GM19099 (cell line): ENCODE results near the gene TMCO4.

ENCODE experiments used
- POLR2A ChIP-seq: IDR thresholded peaks from 3 replicates; pipeline ENCODE4 v1.6.1; 2011; ENCODE audit warnings: low read depth; ENCODE audit not compliant: insufficient read length; ENCODE audit errors: extremely low read depth

Gene TMCO4

GRCh38 chr1:19720973-19721372, 78.7 kb downstream of the TMCO4 start:
- no peak for TF ChIP-seq POLR2A

- no peak for TF ChIP-seq POLR2A
Observed at GRCh38 chr1:19720174-19720573, 79.5 kb downstream of the TMCO4 start.

DNA sequence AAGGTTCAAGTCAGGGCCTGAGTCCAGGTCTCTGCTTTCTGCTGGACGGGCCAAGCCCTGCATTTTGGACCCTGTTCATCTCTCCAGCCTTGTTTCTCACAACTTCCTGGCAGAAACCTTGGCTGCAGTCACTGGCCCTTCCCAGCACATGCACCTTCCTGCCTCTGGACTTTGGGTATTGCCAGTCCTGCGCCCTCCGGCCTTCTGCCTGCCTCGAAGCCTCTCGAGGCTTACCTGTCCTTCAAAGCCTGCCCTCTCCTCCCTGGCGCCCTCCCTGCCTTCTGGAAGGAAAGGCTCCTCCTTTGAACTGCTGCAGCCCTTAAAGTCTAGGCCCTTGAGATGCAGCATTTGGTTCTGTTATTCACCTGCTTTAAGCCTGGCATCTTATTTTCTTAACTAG, 82.2 kb downstream of the TMCO4 start:
- no peak for TF ChIP-seq POLR2A

GRCh38 chr1:19715334-19716203, 84.1 kb downstream of the TMCO4 start:
- no peak for TF ChIP-seq POLR2A

DNA sequence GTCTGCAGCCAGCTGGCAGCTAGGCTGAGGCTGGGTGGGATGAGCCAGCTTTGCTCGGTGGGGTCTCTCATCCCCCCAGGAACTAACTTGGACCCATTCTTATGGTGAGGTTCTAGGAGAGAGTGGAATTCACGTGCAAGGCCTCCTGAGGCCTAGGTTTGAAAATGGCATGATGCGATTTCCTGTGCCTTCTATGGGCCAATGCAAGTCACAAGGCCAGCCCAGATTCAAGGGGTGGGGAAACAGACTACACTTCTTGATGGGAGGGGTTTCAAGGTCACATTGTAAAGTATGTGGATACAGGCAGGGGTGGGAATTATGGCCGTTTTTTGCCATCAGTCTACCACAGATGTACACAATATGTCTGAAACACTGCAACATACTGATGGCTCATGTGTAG, 86.8 kb downstream of the TMCO4 start:
- TF ChIP-seq POLR2A = no peak

- no peak for TF ChIP-seq POLR2A
Observed at GRCh38 chr1:19710825-19711611, 88.7 kb downstream of the TMCO4 start.

DNA sequence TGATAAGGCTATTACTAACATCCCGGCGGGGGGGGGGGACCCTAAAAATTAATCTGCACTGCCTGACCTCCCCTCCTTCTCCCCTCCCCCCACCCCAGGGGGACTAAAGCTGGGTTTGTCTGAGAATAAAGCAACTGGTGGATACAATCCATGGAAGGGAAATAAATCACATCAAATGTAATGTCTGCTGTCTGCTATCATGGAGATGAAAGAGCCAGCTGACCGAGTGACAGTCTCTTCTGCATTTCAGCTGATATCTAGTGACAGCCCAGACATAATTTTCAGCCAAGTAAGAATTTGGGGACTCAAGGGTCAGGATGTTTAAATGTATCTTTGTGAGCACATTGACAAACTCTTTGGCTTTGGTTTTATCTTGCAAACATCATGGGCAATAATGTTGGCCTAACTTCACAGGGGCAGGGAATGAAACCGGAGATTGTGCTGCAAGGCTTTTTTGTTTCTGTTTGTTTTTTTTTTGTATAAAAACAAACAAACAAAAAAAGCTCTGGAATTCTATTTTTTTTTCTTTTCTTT, 90.4 kb downstream of the TMCO4 start:
- no peak for TF ChIP-seq POLR2A

- no peak for TF ChIP-seq POLR2A
Observed at GRCh38 chr1:19708567-19709110, 91.1 kb downstream of the TMCO4 start.

- no peak for TF ChIP-seq POLR2A
Observed at GRCh38 chr1:19706136-19706535, 93.6 kb downstream of the TMCO4 start.

DNA sequence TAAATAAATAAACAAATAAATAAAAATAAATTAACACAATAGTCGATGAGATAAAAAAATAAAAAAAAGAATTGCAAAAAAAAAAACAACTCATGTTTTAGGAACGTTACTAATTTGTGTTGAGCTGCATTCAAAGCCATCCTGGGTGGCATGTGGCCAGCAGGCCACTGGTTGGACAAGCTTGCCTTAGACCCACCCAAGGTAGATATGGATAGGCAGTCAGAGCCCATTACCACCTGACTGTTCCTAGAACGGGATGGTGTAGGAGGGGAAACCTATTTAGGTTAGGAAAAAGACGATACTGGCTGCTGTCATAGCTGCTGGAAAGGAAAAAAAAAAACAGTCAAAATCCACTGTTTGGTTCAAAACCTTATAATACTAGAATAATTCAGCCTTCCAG, 94.3 kb downstream of the TMCO4 start:
- no peak for TF ChIP-seq POLR2A

DNA sequence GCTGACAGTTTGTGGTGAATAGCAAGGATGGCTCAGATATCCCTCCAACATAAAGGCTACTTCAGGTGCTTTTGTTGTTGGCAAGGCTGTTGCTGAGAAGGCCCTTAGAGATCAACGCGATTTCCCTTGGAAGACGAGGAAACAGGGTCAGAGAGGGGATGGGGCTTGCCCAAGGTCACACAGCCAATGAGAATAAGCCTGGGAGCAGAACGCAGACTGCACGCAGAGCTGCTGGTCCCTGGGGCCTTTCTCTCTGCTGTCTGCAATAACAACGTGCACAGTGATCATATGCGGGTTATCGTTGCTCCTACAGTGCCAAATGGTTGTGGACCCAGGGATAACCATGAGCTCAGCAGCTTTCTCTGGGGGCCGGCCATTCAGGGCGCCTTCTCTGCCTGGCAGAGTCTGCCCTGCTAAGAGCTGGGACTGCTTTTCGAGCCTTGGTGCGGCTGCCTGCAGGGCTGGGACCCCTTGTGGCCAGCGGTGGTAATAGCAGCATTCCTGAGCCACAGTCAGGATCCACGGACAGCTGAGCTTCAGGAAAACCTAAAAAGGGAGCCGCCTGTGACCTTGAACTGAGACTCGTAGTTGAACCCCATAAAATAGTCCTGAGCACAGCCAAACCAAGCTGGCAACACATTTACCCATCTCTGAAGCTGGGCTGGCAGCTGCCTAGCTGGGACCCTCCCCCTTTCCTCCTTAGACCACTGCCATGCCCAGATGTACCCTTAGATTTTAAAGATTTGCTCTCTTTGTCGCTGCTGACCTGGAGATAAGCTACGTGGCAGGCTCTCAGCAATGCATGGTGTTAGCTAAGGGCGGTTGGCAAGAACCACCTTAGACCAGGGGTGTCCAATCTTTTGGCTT, 95.2 kb downstream of the TMCO4 start:
- no peak for TF ChIP-seq POLR2A

GRCh38 chr1:19703280-19703679, 96.4 kb downstream of the TMCO4 start:
- no peak for TF ChIP-seq POLR2A

DNA sequence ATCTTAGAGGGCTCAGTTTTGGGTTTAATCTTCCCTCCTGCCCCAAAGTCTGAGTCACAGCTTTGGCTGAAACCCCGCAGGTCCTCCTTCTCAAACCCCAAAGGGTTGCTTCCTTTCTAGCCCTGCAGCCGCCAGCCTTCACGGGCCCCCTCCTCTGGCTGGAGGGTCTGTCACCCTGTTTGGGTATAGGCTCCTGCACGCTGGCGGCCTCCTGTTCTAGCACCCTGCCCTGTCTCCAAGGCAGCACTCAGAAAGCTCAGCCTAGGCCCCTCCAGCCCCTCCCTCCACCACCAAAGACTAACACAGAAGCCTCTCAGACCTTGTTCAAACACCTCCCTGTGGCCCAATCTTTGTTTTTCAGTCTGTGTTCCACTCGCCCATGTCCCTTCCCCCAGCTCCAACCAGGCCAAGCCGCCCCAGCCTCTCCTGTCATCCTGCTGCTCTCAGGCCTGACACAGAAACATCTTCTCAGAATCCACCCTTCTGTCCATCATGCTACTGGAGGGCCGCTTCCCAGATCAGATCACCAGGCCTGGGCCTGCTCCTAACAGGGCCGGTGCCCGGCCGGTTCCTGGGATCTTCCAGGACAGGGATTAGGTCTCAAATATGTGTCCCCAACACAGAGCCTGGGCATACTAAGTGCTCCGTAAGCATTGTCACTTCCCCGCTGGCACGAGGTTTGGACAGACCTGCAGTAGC, 99.5 kb downstream of the TMCO4 start:
- no peak for TF ChIP-seq POLR2A

DNA sequence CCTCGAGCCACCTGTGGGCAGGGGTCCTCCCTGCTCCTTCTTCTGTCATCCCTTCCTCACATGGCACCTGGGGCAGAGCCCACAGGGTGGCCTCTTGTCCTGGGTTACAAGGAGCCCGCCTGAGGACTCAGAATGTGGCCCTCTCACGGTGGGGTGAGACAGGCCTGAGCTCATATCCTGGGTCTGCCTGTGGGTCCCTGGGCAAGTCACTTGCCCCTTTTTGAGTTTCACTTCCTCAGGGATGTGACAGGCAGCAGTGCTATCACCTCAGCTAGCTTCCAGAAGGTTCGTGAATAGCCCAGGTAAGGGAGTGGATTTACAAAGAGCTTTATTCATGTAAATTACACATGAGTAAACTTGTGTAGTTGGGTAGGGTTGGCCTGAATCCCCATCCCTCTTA, 101.5 kb downstream of the TMCO4 start:
- no peak for TF ChIP-seq POLR2A
